K562 (cell line): ENCODE data around the gene PRKACA. TPM values are rescaled to one million over a fixed set of nuclear protein-coding genes. Genes with fewer than 3 reads are reported as not detected.

Experiments
- C11orf30 ChIP-seq: fragments of 450-650 bp; IDR thresholded peaks from 2 replicates; pipeline ENCODE4 v1.6.1; 2016; ENCODE audit warnings: low read depth, mild to moderate bottlenecking
- CCNT2 ChIP-seq: IDR thresholded peaks from 2 replicates; pipeline ENCODE4 v1.6.1; 2011; ENCODE audit warnings: borderline replicate concordance, low read depth, mild to moderate bottlenecking, moderate library complexity, mixed read lengths, low read length; ENCODE audit not compliant: insufficient read length; ENCODE audit errors: extremely low read depth
- EZH2 ChIP-seq: IDR thresholded peaks from 2 replicates; pipeline ENCODE4 v1.6.1; 2012; ENCODE audit warnings: low read depth, mild to moderate bottlenecking, inconsistent platforms, low read length, borderline replicate concordance
- FUS ChIP-seq: fragments of 200-400 bp; formaldehyde crosslinking; optimal IDR thresholded peaks from 2 replicates; pipeline ENCODE3; 2017; ENCODE audit warnings: low read depth, low read length
- RAD21 ChIP-seq, 2 experiments: fragments of 250-450 bp in 1 of 2; fragments of 450-650 bp in 1 of 2; sonication (Bioruptor Pico) in 1 of 2; formaldehyde crosslinking in 1 of 2; IDR thresholded peaks in 1 of 2; conservative IDR thresholded peaks in 1 of 2; 2 replicates each; pipeline versions ENCODE4 v1.4.0 to v1.8.0; 2020 to 2022; ENCODE audit warnings: mild to moderate bottlenecking in 2 of 2, moderate library complexity in 1 of 2
- RFX5 ChIP-seq: IDR thresholded peaks from 2 replicates; pipeline ENCODE4 v1.6.1; 2011; ENCODE audit warnings: low read depth, mild to moderate bottlenecking, improper control_type of control experiment, low read length
- SAFB2 ChIP-seq: fragments of 200-400 bp; formaldehyde crosslinking; IDR thresholded peaks from 2 replicates; pipeline ENCODE4 v1.6.1; 2018; ENCODE audit warnings: borderline replicate concordance, low read length, low read depth, moderate library complexity; ENCODE audit not compliant: severe bottlenecking
- TAF7 ChIP-seq: fragments of 450-650 bp; IDR thresholded peaks from 2 replicates; pipeline ENCODE4 v1.6.1; 2016; ENCODE audit warnings: missing genetic modification characterization, missing compliant biosample characterization
- TEAD2 ChIP-seq: fragments of 450-650 bp; IDR thresholded peaks from 2 replicates; pipeline ENCODE4 v1.6.1; 2016; ENCODE audit warnings: missing genetic modification characterization, control low read depth, missing compliant biosample characterization
- THRAP3 ChIP-seq: fragments of 450-650 bp; IDR thresholded peaks from 2 replicates; pipeline ENCODE4 v1.6.1; 2016; ENCODE audit warnings: mild to moderate bottlenecking, inconsistent platforms, borderline replicate concordance
- ZNF785 ChIP-seq: fragments of 250-450 bp; sonication (Bioruptor Pico); IDR thresholded peaks from 2 replicates; pipeline ENCODE4 v1.4.0; 2020; ENCODE audit warnings: mild to moderate bottlenecking
- ZNF79 ChIP-seq: fragments of 250-450 bp; sonication (Bioruptor Pico); IDR thresholded peaks from 2 replicates; pipeline ENCODE4 v1.4.0; 2020; ENCODE audit warnings: low read depth, mild to moderate bottlenecking, moderate library complexity
- polyA plus RNA-seq, 8 experiments: library from polyadenylated mRNA; depleted of rRNA in 4 of 8; stranded (reverse) in 5 of 8; unstranded in 3 of 8; fragments of >200 nt; fragmentation: Nextera tagmentation in 2 of 8; fragmentation: Illumina TruSeq in 1 of 8; extraction: Ambion mirVana in 2 of 8; extraction: Trizol in 1 of 8; gene quantifications; 2 replicates each; pipeline versions ENCODE4 v1.2.1 to v1.2.3, GENCODE V29; 2011 to 2014; ENCODE audit warnings: inconsistent platforms in 1 of 8, missing spikeins in 1 of 8
- total RNA-seq, 7 experiments: library from RNA; depleted of rRNA in 6 of 7; stranded (reverse); fragments of >200 nt in 6 of 7; fragmentation: Illumina TruSeq in 2 of 7; extraction: Trizol in 2 of 7; gene quantifications; 2 replicates each; pipeline versions ENCODE4 v1.2.1 to v1.2.3, GENCODE V29; 2011 to 2021; ENCODE audit warnings: low replicate concordance in 1 of 7
- TF ChIP-seq, protein P1 (sequence below), 3 experiments: fragments of 200-800 bp in 1 of 3; sonication (Bioruptor generic) in 1 of 3; sonication (generic) in 1 of 3; formaldehyde crosslinking in 1 of 3; IDR thresholded peaks; 2 replicates each; pipeline versions ENCODE4 v1.6.1 to v1.8.0; 2016 to 2022; ENCODE audit warnings: mild to moderate bottlenecking in 2 of 3, missing compliant biosample characterization in 2 of 3, missing genetic modification characterization in 2 of 3, missing genetic modification reagents in 1 of 3
- TF ChIP-seq, protein P2 (sequence below): fragments of 200-400 bp; formaldehyde crosslinking; IDR thresholded peaks from 2 replicates; pipeline ENCODE4 v1.6.1; 2017; ENCODE audit warnings: mild to moderate bottlenecking, low read depth, low read length, moderate library complexity
- TF ChIP-seq, protein P3 (sequence below): fragments of 250-450 bp; sonication (Bioruptor Pico); IDR thresholded peaks from 2 replicates; pipeline ENCODE4 v1.5.0; 2021; ENCODE audit warnings: mild to moderate bottlenecking, borderline replicate concordance
- TF ChIP-seq, protein P4 (sequence below): IDR thresholded peaks from 2 replicates; pipeline ENCODE4 v1.6.1; 2016; ENCODE audit warnings: missing genetic modification characterization, missing compliant biosample characterization
- TF ChIP-seq, protein P5 (sequence below): sonication (generic); formaldehyde crosslinking; IDR thresholded peaks from 2 replicates; pipeline ENCODE4 v1.8.0; 2022; ENCODE audit warnings: mild to moderate bottlenecking, missing genetic modification reagents

PRKACA gene
- total and polyA plus RNA-seq, 9 of the 15 experiments (the other 6 are each of a cell fraction or from before 2014, with no cell fraction given) = 1.2 to 63.1 (median 13.0) TPM

DNA sequence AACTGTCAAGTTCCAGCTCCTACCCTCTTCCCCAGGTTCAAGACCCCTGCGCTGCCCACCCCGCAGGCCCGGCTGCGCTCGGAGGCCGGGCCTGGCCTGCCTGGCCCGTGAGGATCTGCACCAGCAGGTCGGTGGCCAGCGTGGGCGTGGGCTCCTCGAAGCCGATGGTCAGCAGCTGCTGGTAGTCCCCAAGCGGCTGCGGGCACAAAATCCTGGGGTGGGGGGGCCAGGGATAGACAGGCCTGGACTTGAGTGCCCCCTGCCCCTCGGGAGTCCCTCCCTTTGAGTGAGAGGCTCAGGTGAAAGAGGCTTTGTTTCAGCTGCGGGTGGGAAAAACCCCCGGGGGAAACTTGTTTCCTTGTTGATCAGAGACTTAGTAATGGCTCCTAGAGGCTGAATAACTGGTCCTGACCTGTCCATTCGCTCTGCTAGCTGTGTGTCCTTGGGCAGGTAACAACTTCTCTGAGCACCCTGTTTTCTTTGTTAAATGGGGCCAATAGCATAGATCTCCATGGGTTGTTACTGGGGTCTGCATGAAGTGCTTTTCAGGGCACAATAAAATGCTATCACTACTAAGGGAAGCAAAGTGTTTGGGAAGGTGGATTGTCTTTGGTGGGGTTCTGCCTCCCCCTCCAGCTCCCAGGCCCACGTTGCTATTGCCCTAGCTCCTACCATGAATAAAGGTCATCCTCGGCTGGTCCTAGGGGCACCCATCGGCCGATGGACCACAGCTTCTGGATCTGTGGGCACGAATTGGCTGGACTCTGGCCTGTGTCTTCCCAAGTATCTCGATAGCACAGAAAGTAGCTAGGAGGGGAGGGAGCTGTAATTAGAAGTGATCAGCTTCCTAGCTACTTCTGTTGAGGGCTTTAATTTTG lies 35.5 kb downstream of the PRKACA start (continued):
- TF ChIP-seq, protein P1, sequence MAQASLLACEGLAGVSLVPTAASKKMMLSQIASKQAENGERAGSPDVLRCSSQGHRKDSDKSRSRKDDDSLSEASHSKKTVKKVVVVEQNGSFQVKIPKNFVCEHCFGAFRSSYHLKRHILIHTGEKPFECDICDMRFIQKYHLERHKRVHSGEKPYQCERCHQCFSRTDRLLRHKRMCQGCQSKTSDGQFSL (CRISPR knock-in tag; IDR thresholded peaks at IDR 0.05) = no peak; the same call in 1 of the 2 replicates
- TF ChIP-seq, protein P1 (tag; IDR thresholded peaks at IDR 0.05) = peak in 1 of 2 experiments; percentile 84; a peak in 2 of 4 replicates
- no peak for TF ChIP-seq ZNF79 (CRISPR knock-in tag)
- TF ChIP-seq, protein P2, sequence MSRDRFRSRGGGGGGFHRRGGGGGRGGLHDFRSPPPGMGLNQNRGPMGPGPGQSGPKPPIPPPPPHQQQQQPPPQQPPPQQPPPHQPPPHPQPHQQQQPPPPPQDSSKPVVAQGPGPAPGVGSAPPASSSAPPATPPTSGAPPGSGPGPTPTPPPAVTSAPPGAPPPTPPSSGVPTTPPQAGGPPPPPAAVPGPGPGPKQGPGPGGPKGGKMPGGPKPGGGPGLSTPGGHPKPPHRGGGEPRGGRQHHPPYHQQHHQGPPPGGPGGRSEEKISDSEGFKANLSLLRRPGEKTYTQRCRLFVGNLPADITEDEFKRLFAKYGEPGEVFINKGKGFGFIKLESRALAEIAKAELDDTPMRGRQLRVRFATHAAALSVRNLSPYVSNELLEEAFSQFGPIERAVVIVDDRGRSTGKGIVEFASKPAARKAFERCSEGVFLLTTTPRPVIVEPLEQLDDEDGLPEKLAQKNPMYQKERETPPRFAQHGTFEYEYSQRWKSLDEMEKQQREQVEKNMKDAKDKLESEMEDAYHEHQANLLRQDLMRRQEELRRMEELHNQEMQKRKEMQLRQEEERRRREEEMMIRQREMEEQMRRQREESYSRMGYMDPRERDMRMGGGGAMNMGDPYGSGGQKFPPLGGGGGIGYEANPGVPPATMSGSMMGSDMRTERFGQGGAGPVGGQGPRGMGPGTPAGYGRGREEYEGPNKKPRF = no peak
- TF ChIP-seq TEAD2 (tag) = no peak
- TF ChIP-seq THRAP3 = no peak
- TF ChIP-seq, protein P3, sequence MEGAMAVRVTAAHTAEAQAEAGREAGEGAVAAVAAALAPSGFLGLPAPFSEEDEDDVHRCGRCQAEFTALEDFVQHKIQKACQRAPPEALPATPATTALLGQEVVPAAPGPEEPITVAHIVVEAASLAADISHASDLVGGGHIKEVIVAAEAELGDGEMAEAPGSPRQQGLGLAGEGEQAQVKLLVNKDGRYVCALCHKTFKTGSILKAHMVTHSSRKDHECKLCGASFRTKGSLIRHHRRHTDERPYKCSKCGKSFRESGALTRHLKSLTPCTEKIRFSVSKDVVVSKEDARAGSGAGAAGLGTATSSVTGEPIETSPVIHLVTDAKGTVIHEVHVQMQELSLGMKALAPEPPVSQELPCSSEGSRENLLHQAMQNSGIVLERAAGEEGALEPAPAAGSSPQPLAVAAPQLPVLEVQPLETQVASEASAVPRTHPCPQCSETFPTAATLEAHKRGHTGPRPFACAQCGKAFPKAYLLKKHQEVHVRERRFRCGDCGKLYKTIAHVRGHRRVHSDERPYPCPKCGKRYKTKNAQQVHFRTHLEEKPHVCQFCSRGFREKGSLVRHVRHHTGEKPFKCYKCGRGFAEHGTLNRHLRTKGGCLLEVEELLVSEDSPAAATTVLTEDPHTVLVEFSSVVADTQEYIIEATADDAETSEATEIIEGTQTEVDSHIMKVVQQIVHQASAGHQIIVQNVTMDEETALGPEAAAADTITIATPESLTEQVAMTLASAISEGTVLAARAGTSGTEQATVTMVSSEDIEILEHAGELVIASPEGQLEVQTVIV (CRISPR knock-in tag) = no peak
- TF ChIP-seq RFX5 = no peak
- TF ChIP-seq, protein P4, sequence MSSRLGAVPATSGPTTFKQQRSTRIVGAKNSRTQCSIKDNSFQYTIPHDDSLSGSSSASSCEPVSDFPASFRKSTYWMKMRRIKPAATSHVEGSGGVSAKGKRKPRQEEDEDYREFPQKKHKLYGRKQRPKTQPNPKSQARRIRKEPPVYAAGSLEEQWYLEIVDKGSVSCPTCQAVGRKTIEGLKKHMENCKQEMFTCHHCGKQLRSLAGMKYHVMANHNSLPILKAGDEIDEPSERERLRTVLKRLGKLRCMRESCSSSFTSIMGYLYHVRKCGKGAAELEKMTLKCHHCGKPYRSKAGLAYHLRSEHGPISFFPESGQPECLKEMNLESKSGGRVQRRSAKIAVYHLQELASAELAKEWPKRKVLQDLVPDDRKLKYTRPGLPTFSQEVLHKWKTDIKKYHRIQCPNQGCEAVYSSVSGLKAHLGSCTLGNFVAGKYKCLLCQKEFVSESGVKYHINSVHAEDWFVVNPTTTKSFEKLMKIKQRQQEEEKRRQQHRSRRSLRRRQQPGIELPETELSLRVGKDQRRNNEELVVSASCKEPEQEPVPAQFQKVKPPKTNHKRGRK (tag) = no peak
- TF ChIP-seq, protein P5, sequence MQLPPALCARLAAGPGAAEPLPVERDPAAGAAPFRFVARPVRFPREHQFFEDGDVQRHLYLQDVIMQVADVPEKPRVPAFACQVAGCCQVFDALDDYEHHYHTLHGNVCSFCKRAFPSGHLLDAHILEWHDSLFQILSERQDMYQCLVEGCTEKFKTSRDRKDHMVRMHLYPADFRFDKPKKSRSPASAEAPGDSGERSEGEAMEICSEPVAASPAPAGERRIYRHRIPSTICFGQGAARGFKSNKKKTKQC = no peak; the same call in 1 of the 2 replicates
- no peak for TF ChIP-seq EZH2
- TF ChIP-seq TAF7 (tag) = no peak; the same call in 1 of the 2 replicates
- TF ChIP-seq SAFB2 = no peak
- no peak for TF ChIP-seq ZNF785 (CRISPR knock-in tag)
- no peak for TF ChIP-seq C11orf30
- TF ChIP-seq RAD21 (CRISPR knock-in tag; conservative IDR thresholded peaks at IDR 0.05 in 1 of 2, IDR thresholded peaks at IDR 0.05 in 1 of 2) = no peak
- no peak for TF ChIP-seq CCNT2
- TF ChIP-seq FUS = no peak
